Transverse colon (tissue), 4 donors: Measurements from ENCODE around the gene COL6A1. TPM values are rescaled to one million over a fixed set of nuclear protein-coding genes. Genes with fewer than 3 reads are reported as not detected.

ENCODE experiments used
- DNase-seq: peaks from one replicate; pipeline ENCODE4 v3.0.0-alpha.2; 2019
- H3K27ac ChIP-seq, 4 donors: fragments of 200-600 bp; sonication (generic); 2 replicates each; pipeline ENCODE4 v1.5.1; 2016 to 2018; ENCODE audit warnings: inconsistent platforms in 4 of 4
- H3K27me3 ChIP-seq: fragments of 200-600 bp; sonication (generic); 2 replicates; pipeline ENCODE4 v1.5.1; 2017; ENCODE audit warnings: inconsistent platforms
- H3K36me3 ChIP-seq, 4 donors: fragments of 200-600 bp; sonication (generic); 2 replicates each; pipeline ENCODE4 v1.5.1; 2017 to 2019; ENCODE audit warnings: inconsistent platforms in 4 of 4
- H3K4me1 ChIP-seq, 4 donors: fragments of 200-600 bp; sonication (generic); 2 replicates each; pipeline ENCODE4 v1.5.1; 2017 to 2020; ENCODE audit warnings: inconsistent platforms in 4 of 4
- H3K4me3 ChIP-seq, 4 donors: fragments of 200-600 bp; sonication (generic); 1 replicate in 1 of 4; 2 replicates in 3 of 4; pipeline versions ENCODE4 v1.5.1 to v1.6.1; 2017 to 2019; ENCODE audit warnings: inconsistent platforms in 4 of 4
- H3K9me3 ChIP-seq, 2 donors: fragments of 200-600 bp; sonication (generic); 2 replicates each; pipeline ENCODE4 v1.5.1; 2017 to 2019; ENCODE audit warnings: inconsistent platforms in 2 of 2
- EP300 ChIP-seq: sonication (generic); formaldehyde crosslinking; IDR thresholded peaks from one replicate; pipeline ENCODE4 v1.6.1; 2017; ENCODE audit warnings: antibody characterized with exemption, low read depth
- POLR2A ChIP-seq: fragments of 450-650 bp; IDR thresholded peaks from one replicate; pipeline ENCODE4 v1.6.1; 2016; ENCODE audit warnings: antibody characterized with exemption, mild to moderate bottlenecking, moderate library complexity
- POLR2AphosphoS5 ChIP-seq, 3 donors: sonication (generic); formaldehyde crosslinking; IDR thresholded peaks; one replicate each; pipeline ENCODE4 v1.6.1; 2016; ENCODE audit warnings: antibody characterized with exemption in 3 of 3
- WGBS, 2 donors: methylation state at CpG; one replicate each; pipeline ENCODE4 v1.1.5; 2018; ENCODE audit warnings: low coverage in 1 of 2; 5-methylcytosine and 5-hydroxymethylcytosine counted together
- in situ Hi-C, 4 donors: fragments of 200-750 bp; cut with MboI; loops; one replicate each; pipeline versions ENCODE4 v1.15.0 to v1.15.1; 2017; ENCODE audit warnings: low sequenced_read_pairs in 3 of 4, low pct_ligation_motif_present in 1 of 4, low pct_unique_long_range_greater_than_20kb in 1 of 4
- intact Hi-C: fragments of 100-400 bp; cut with DNase I; formaldehyde crosslinking; loops from one replicate; pipeline ENCODE4 v1.15.1; 2023; ENCODE audit warnings: low total_unique reads
- total RNA-seq, 4 donors: library from RNA; depleted of rRNA; stranded (reverse); fragments of >200 nt; gene quantifications; one replicate each; pipeline ENCODE4 v1.1.0, GENCODE V29; 2016
- TF ChIP-seq, protein P1 (sequence below), 5 experiments: fragments of 200-600 bp in 3 of 5; fragments of 450-650 bp in 2 of 5; sonication (generic) in 3 of 5; IDR thresholded peaks; 1 replicate in 2 of 5; 2 replicates in 3 of 5; pipeline ENCODE4 v1.5.1; 2016 to 2017; ENCODE audit warnings: antibody characterized with exemption in 5 of 5, inconsistent platforms in 3 of 5, mild to moderate bottlenecking in 2 of 5, moderate library complexity in 1 of 5

Gene COL6A1
- total RNA-seq, 4 donors from 2014 or later: 166 to 580 (median 346) TPM

DNA sequence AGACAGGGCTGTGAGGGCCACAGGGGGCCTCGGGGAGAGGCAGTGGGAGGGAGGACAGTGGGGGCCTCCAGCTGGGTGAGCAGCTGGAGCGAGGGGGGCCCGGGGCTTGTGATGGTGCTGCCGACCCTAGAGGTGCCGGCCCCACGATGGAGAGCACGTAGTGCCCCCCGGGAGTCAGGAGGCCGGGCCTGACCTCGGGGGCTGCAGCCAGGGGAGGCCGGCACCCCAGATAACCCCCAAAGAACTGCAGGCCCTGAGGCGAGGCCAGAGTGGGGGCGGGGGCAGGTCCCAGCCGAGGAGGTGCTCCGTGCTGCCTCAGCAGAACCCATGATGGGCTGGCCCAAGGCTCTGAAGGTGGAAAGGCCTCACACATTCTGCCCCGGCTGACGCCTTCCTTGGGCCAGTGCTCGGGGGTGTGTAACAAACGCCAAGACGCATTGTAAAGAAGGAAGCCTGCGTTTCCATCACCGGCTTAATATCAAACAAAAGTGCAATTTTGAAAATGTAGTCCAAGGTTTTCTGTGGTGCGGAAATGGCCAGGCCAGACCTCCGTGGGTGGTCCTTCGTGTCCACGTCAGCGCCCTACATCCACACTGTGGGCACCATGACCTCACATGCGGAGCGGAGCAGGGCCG, 55.2 kb downstream of the COL6A1 start:
- intact Hi-C loops (no loop called here), in situ Hi-C loops (no loop called here)
- no peaks in the 10 kb centered on the region for H3K36me3 ChIP-seq
- H3K27me3 ChIP-seq: no peaks in the 10 kb centered on the region
- H3K4me1 ChIP-seq: peaks cover 4 to 16% (median 5%) of the 10 kb centered on the region in 4 donors
- no peak overlapping the region for H3K4me3 ChIP-seq
- H3K9me3 ChIP-seq: no peaks in the 10 kb centered on the region
- peak overlapping the region; percentile 67 to 73 (median 72) for H3K27ac ChIP-seq
- TF ChIP-seq EP300: no peak
- TF ChIP-seq POLR2AphosphoS5 (IDR thresholded peaks at IDR 0.05): no peak
- TF ChIP-seq POLR2A: no peak
- TF ChIP-seq, protein P1, sequence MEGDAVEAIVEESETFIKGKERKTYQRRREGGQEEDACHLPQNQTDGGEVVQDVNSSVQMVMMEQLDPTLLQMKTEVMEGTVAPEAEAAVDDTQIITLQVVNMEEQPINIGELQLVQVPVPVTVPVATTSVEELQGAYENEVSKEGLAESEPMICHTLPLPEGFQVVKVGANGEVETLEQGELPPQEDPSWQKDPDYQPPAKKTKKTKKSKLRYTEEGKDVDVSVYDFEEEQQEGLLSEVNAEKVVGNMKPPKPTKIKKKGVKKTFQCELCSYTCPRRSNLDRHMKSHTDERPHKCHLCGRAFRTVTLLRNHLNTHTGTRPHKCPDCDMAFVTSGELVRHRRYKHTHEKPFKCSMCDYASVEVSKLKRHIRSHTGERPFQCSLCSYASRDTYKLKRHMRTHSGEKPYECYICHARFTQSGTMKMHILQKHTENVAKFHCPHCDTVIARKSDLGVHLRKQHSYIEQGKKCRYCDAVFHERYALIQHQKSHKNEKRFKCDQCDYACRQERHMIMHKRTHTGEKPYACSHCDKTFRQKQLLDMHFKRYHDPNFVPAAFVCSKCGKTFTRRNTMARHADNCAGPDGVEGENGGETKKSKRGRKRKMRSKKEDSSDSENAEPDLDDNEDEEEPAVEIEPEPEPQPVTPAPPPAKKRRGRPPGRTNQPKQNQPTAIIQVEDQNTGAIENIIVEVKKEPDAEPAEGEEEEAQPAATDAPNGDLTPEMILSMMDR (IDR thresholded peaks at IDR 0.05): no peak
- no peak for DNase-seq
- WGBS, 2 donors: 80 to 81% methylated on average over 5 to 30 of the region's 30 CpGs

DNA sequence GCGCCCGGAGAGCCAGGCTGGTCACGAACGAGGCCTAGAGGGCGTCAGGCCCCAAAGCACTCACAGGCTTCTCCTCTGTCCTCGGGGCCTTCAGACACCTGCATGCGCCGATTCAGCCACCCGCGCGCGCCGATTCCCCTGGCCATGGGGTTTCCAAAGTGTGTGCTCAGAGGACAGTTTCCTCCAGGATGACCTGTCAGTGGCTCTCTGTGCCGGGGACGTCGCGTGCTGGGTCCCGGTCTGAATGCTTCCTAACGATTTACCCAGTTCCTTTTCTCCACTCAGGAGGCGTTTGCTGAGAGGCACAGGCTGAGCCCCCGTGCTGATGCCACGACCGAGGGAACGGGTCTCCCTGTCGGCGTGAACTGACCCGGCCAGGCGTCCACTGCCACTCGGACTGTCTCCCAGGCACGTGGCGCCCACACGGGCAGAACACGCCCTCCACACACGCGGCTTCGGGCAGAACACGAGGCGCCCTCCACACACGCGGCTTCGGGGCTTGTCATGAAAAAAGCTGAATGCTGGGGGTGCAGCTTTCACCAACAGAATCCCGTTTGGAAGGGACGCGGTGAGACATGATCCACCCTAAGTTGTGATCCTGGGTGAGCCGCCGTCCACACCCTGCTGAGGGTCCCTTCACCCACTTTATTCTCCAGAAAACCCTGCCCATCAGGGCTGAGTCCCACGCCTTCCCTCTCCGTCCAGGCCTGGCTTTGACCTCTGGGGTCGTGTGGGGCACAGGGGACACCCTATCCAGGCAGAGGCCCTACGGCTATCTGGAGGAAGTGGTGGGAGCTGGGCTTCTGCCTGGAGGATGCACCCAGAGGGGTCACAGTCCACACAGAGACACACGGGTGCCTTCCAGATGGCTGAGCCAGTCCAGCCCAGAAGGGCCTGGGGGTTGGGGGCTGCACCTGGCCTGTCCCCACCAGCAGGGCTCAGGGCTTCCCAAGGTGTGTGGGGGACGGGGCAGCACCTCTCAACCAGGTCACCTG, 56.1 kb downstream of the COL6A1 start:
- Histone ChIP-seq H3K4me1 (peaks cover 4 to 16% (median 5%) of the 10 kb centered on the region in 4 donors), H3K27me3 (no peaks in the 10 kb centered on the region), H3K27ac (peak overlapping the region; percentile 20 to 72 (median 64)), H3K36me3 (no peaks in the 10 kb centered on the region), H3K9me3 (no peaks in the 10 kb centered on the region), H3K4me3 (no peak overlapping the region)
- WGBS, 2 donors: 82 to 87% methylated on average over 7 to 51 of the region's 52 CpGs
- DNase-seq: no peak
- no peak for TF ChIP-seq EP300
- TF ChIP-seq POLR2AphosphoS5 (IDR thresholded peaks at IDR 0.05): no peak
- TF ChIP-seq, protein P1 (IDR thresholded peaks at IDR 0.05): no peak
- TF ChIP-seq POLR2A: no peak
- intact Hi-C loops (no loop called here), in situ Hi-C loops (no loop called here)

DNA sequence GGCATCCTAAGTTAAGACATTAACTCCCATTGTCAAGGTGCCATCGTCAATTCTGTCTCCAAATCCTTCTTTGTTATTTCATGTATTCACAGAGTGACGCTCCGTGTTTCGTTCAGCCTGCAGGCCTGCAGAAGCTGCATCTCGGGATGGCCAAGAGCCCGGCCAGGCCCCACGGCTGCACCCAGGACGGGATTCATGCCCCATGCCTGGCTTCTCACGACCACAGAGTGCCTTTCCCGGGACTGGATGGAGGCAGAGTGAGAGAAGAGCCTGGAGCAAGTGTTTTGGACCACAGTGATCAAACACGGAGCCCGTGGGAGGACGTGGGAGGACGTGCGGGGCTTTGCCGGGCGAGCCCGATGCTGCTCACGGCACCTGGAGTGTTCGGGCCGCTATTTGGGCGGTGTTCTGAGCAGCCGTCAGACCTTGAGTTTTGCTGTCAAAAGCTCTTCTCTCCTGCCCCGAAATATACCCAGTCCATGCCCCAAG, 56.8 kb downstream of the COL6A1 start:
- H3K36me3 ChIP-seq: no peaks in the 10 kb centered on the region
- H3K27ac ChIP-seq: peak overlapping the region; percentile 20 to 61 (median 52)
- peaks cover 4 to 16% (median 5%) of the 10 kb centered on the region in 4 donors for H3K4me1 ChIP-seq
- no peaks in the 10 kb centered on the region for H3K27me3 ChIP-seq
- H3K9me3 ChIP-seq: no peaks in the 10 kb centered on the region
- TF ChIP-seq EP300 (no peak), POLR2A (no peak), POLR2AphosphoS5 (IDR thresholded peaks at IDR 0.05) (no peak)
- TF ChIP-seq, protein P1 (IDR thresholded peaks at IDR 0.05): no peak
- no peak overlapping the region for H3K4me3 ChIP-seq
- in situ Hi-C loops (no loop called here), intact Hi-C loops (no loop called here)
- WGBS, 2 donors: 80% methylated on average over 24 of the region's 24 CpGs; no CpG with 5 or more reads in 1 of the 2 donors
- DNase-seq: no peak

DNA sequence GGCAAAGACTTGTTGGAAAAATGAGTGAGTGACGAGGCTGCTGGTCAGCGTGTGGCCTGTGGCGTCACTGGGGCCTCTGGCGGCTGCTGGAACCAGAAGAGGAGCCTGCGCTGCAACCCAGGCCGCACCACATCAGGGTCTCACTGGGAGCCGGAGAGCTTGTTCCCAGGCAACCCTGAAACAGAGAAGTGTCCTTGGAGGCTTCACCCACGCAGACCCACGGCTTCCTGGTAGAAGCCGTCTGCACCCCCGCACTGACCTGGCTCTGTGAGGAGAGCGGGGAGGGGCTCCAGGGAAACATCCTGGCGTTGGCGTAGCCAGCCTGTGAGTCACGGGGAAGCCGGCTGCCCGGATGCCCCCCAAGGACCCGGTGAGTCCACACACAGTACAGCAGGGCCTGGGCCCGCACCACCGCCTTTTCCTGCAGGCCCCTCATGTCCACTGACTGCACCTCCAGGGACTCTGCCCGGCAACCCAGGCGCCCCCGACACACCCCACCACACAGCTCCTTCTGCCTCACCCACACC, 57.4 kb downstream of the COL6A1 start:
- no peak overlapping the region for H3K4me3 ChIP-seq
- peak overlapping the region; percentile 20 to 61 (median 52) for H3K27ac ChIP-seq
- H3K4me1 ChIP-seq: peaks cover 4 to 14% (median 5%) of the 10 kb centered on the region in 4 donors
- H3K27me3 ChIP-seq: no peaks in the 10 kb centered on the region
- no peak for TF ChIP-seq EP300
- TF ChIP-seq, protein P1 (IDR thresholded peaks at IDR 0.05): no peak
- no peak for TF ChIP-seq POLR2A
- TF ChIP-seq POLR2AphosphoS5 (IDR thresholded peaks at IDR 0.05): no peak
- WGBS, 2 donors: 72% methylated on average over 23 of the region's 23 CpGs; no CpG with 5 or more reads in 1 of the 2 donors
- intact Hi-C loops (no loop called here), in situ Hi-C loops (no loop called here)
- H3K9me3 ChIP-seq: no peaks in the 10 kb centered on the region
- DNase-seq: no peak
- H3K36me3 ChIP-seq: no peaks in the 10 kb centered on the region
